ENCODE data around the gene SOX5.
"Not testable (repeated sequence)": the region's sequence is repeated elsewhere in the genome, so short reads cannot be mapped to it uniquely, and the experiment has no call there.

SOX5 gene

GRCh38 chr12:23843958-23844357 lies 105.5 kb downstream of the SOX5 start:
- H3K36me3 ChIP-seq (ENCODE audit: insufficient read depth, low read length): no peaks in the 10 kb centered on the region
- no peaks in the 10 kb centered on the region for H3K4me1 ChIP-seq (ENCODE audit: insufficient read depth, low read length)
- H3K9me3 ChIP-seq (ENCODE audit: control insufficient read depth, insufficient read depth, low read length): no peaks in the 10 kb centered on the region
- H3K9ac ChIP-seq (ENCODE audit: low read depth, low read length): no peak overlapping the region

- no peaks in the 10 kb centered on the region for H3K9me3 ChIP-seq (ENCODE audit: control insufficient read depth, insufficient read depth, low read length)
- H3K4me1 ChIP-seq (ENCODE audit: insufficient read depth, low read length): peaks cover 3% of the 10 kb centered on the region; the same call in 1 of the 2 replicates
- H3K36me3 ChIP-seq (ENCODE audit: insufficient read depth, low read length): no peaks in the 10 kb centered on the region
- no peak overlapping the region for H3K9ac ChIP-seq (ENCODE audit: low read depth, low read length)
Measured at GRCh38 chr12:23834076-23834475, 115.4 kb downstream of the SOX5 start.

- Histone ChIP-seq H3K4me1 (ENCODE audit: insufficient read depth, low read length) (peaks cover 3% of the 10 kb centered on the region; the same call in 1 of the 2 replicates), H3K9ac (ENCODE audit: low read depth, low read length) (no peak overlapping the region), H3K9me3 (ENCODE audit: control insufficient read depth, insufficient read depth, low read length) (no peaks in the 10 kb centered on the region)
Measured at GRCh38 chr12:23831739-23832138, 117.7 kb downstream of the SOX5 start.

GRCh38 chr12:23830210-23830609 lies 119.3 kb downstream of the SOX5 start:
- H3K36me3 ChIP-seq (ENCODE audit: insufficient read depth, low read length): no peaks in the 10 kb centered on the region

More at GRCh38 chr12:23831739-23832138, 117.7 kb downstream of the SOX5 start:
- H3K36me3 ChIP-seq (ENCODE audit: insufficient read depth, low read length): no peaks in the 10 kb centered on the region

GRCh38 chr12:23827353-23827752 lies 122.1 kb downstream of the SOX5 start:
- H3K36me3 ChIP-seq (ENCODE audit: insufficient read depth, low read length): no peaks in the 10 kb centered on the region
- no peaks in the 10 kb centered on the region for H3K9me3 ChIP-seq (ENCODE audit: control insufficient read depth, insufficient read depth, low read length)
- H3K4me1 ChIP-seq (ENCODE audit: insufficient read depth, low read length): peaks cover 3% of the 10 kb centered on the region; the same call in 1 of the 2 replicates
- no peak overlapping the region for H3K9ac ChIP-seq (ENCODE audit: low read depth, low read length)

More at GRCh38 chr12:23830210-23830609, 119.3 kb downstream of the SOX5 start:
- peaks cover 3% of the 10 kb centered on the region; the same call in 1 of the 2 replicates for H3K4me1 ChIP-seq (ENCODE audit: insufficient read depth, low read length)
- H3K9me3 ChIP-seq (ENCODE audit: control insufficient read depth, insufficient read depth, low read length): no peaks in the 10 kb centered on the region
- no peak overlapping the region for H3K9ac ChIP-seq (ENCODE audit: low read depth, low read length)

GRCh38 chr12:23825124-23825523 lies 124.3 kb downstream of the SOX5 start:
- H3K4me1 ChIP-seq (ENCODE audit: insufficient read depth, low read length); H3K9ac ChIP-seq (ENCODE audit: low read depth, low read length); H3K36me3 ChIP-seq (ENCODE audit: insufficient read depth, low read length); H3K9me3 ChIP-seq (ENCODE audit: control insufficient read depth, insufficient read depth, low read length): not testable (repeated sequence)

GRCh38 chr12:23824358-23824757 lies 125.1 kb downstream of the SOX5 start:
- H3K9me3 ChIP-seq (ENCODE audit: control insufficient read depth, insufficient read depth, low read length): no peaks in the 10 kb centered on the region
- no peak overlapping the region for H3K9ac ChIP-seq (ENCODE audit: low read depth, low read length)
- H3K4me1 ChIP-seq (ENCODE audit: insufficient read depth, low read length): no peaks in the 10 kb centered on the region
- no peaks in the 10 kb centered on the region for H3K36me3 ChIP-seq (ENCODE audit: insufficient read depth, low read length)

- H3K9me3 ChIP-seq (ENCODE audit: control insufficient read depth, insufficient read depth, low read length); H3K4me1 ChIP-seq (ENCODE audit: insufficient read depth, low read length); H3K9ac ChIP-seq (ENCODE audit: low read depth, low read length); H3K36me3 ChIP-seq (ENCODE audit: insufficient read depth, low read length): not testable (repeated sequence)
Measured at GRCh38 chr12:23822883-23823282, 126.6 kb downstream of the SOX5 start.

- Histone ChIP-seq H3K4me1 (ENCODE audit: insufficient read depth, low read length) (peaks cover 9% of the 10 kb centered on the region; the same call in 1 of the 2 replicates), H3K9ac (ENCODE audit: low read depth, low read length) (no peak overlapping the region; the same call in 1 of the 2 replicates), H3K36me3 (ENCODE audit: insufficient read depth, low read length) (no peaks in the 10 kb centered on the region), H3K9me3 (ENCODE audit: control insufficient read depth, insufficient read depth, low read length) (no peaks in the 10 kb centered on the region)
Measured at GRCh38 chr12:23817345-23817744, 132.1 kb downstream of the SOX5 start.

- Histone ChIP-seq H3K4me1 (ENCODE audit: insufficient read depth, low read length) (peaks cover 9% of the 10 kb centered on the region; the same call in 1 of the 2 replicates), H3K9me3 (ENCODE audit: control insufficient read depth, insufficient read depth, low read length) (no peaks in the 10 kb centered on the region), H3K9ac (ENCODE audit: low read depth, low read length) (no peak overlapping the region), H3K36me3 (ENCODE audit: insufficient read depth, low read length) (no peaks in the 10 kb centered on the region)
Measured at GRCh38 chr12:23816394-23816851, 133.0 kb downstream of the SOX5 start.

GRCh38 chr12:23815810-23816209 lies 133.7 kb downstream of the SOX5 start:
- Histone ChIP-seq H3K9me3 (ENCODE audit: control insufficient read depth, insufficient read depth, low read length) (no peaks in the 10 kb centered on the region), H3K9ac (ENCODE audit: low read depth, low read length) (no peak overlapping the region), H3K4me1 (ENCODE audit: insufficient read depth, low read length) (peaks cover 9% of the 10 kb centered on the region; the same call in 1 of the 2 replicates), H3K36me3 (ENCODE audit: insufficient read depth, low read length) (no peaks in the 10 kb centered on the region)

- H3K9me3 ChIP-seq (ENCODE audit: control insufficient read depth, insufficient read depth, low read length): no peaks in the 10 kb centered on the region
- no peak overlapping the region for H3K9ac ChIP-seq (ENCODE audit: low read depth, low read length)
- no peaks in the 10 kb centered on the region for H3K36me3 ChIP-seq (ENCODE audit: insufficient read depth, low read length)
- H3K4me1 ChIP-seq (ENCODE audit: insufficient read depth, low read length): peaks cover 9% of the 10 kb centered on the region; the same call in 1 of the 2 replicates
Measured at GRCh38 chr12:23813206-23813605, 136.3 kb downstream of the SOX5 start.

GRCh38 chr12:23810329-23810902 lies 139.1 kb downstream of the SOX5 start:
- no peak overlapping the region for H3K9ac ChIP-seq (ENCODE audit: low read depth, low read length)
- no peaks in the 10 kb centered on the region for H3K36me3 ChIP-seq (ENCODE audit: insufficient read depth, low read length)
- no peaks in the 10 kb centered on the region for H3K9me3 ChIP-seq (ENCODE audit: control insufficient read depth, insufficient read depth, low read length)
- no peaks in the 10 kb centered on the region for H3K4me1 ChIP-seq (ENCODE audit: insufficient read depth, low read length)

- H3K4me1 ChIP-seq (ENCODE audit: insufficient read depth, low read length): 0 out of 2 replicates have a peak, but pooled peaks cover 6% of the 10 kb centered on the region
- no peak overlapping the region for H3K9ac ChIP-seq (ENCODE audit: low read depth, low read length)
Measured at GRCh38 chr12:23803540-23803939, 145.9 kb downstream of the SOX5 start.

GRCh38 chr12:23795494-23795893 lies 154.0 kb downstream of the SOX5 start:
- Histone ChIP-seq H3K36me3 (ENCODE audit: insufficient read depth, low read length) (no peaks in the 10 kb centered on the region), H3K4me1 (ENCODE audit: insufficient read depth, low read length) (no peaks in the 10 kb centered on the region), H3K9ac (ENCODE audit: low read depth, low read length) (no peak overlapping the region), H3K9me3 (ENCODE audit: control insufficient read depth, insufficient read depth, low read length) (no peaks in the 10 kb centered on the region)

More at GRCh38 chr12:23803540-23803939, 145.9 kb downstream of the SOX5 start:
- Histone ChIP-seq H3K9me3 (ENCODE audit: control insufficient read depth, insufficient read depth, low read length) (no peaks in the 10 kb centered on the region), H3K36me3 (ENCODE audit: insufficient read depth, low read length) (no peaks in the 10 kb centered on the region)
